ENCODE data around the gene LRRC45. TPM values are rescaled to one million over a fixed set of nuclear protein-coding genes. Genes with fewer than 3 reads are reported as not detected.

LRRC45 gene
- total RNA-seq, 1 experiment from 2014 or later = 38.1 TPM

GRCh38 chr17:82008258-82008940 is 14.7 kb upstream of the LRRC45 start (continued):
- no peak for TF ChIP-seq HMGXB4 (CRISPR knock-in tag; IDR thresholded peaks at IDR 0.05)
- no peak for TF ChIP-seq NR1H2 (CRISPR knock-in tag; IDR thresholded peaks at IDR 0.05)
- TF ChIP-seq PRRX2 (CRISPR knock-in tag; IDR thresholded peaks at IDR 0.05) = no peak
- TF ChIP-seq AFF4 (CRISPR knock-in tag; IDR thresholded peaks at IDR 0.05; ENCODE audit: borderline replicate concordance) = no peak
- TF ChIP-seq ATF3 (CRISPR knock-in tag; conservative IDR thresholded peaks at IDR 0.05) = no peak
- no peak for TF ChIP-seq FOXP1 (CRISPR knock-in tag; IDR thresholded peaks at IDR 0.05; ENCODE audit: borderline replicate concordance)

GRCh38 chr17:82008941-82009405 is 14.1 kb upstream of the LRRC45 start:
- Mint-ChIP-seq H3K27me3 (ENCODE audit: low read depth) (no peaks in the 10 kb centered on the region), H3K27ac (no peak overlapping the region), H3K9me3 (no peaks in the 10 kb centered on the region), H3K4me1 (no peaks in the 10 kb centered on the region), H3K4me3 (no peak overlapping the region), H3K36me3 (no peaks in the 10 kb centered on the region)
- DNase-seq (ENCODE audit: low spot score) (no peak), ATAC-seq (no peak)
- CTCF ChIA-PET = interaction anchor here (3.0 kb wide), 1 partner anchor 11 kb away, joined by 16 read pairs; no protein-coding TSS in a partner anchor
- TF ChIP-seq HMGXB4 (CRISPR knock-in tag; IDR thresholded peaks at IDR 0.05) (no peak), MYBL2 (CRISPR knock-in tag; IDR thresholded peaks at IDR 0.05) (no peak), TP53 (CRISPR knock-in tag; IDR thresholded peaks at IDR 0.05) (no peak), OVOL2 (CRISPR knock-in tag; IDR thresholded peaks at IDR 0.05; ENCODE audit: borderline replicate concordance) (no peak), ELF4 (CRISPR knock-in tag; IDR thresholded peaks at IDR 0.05; ENCODE audit: low read depth) (no peak), E2F5 (CRISPR knock-in tag; IDR thresholded peaks at IDR 0.05) (no peak), ATF3 (CRISPR knock-in tag; conservative IDR thresholded peaks at IDR 0.05) (no peak), CREB1 (CRISPR knock-in tag; IDR thresholded peaks at IDR 0.05) (no peak), ZNF671 (CRISPR knock-in tag; IDR thresholded peaks at IDR 0.05) (no peak), ZNF425 (CRISPR knock-in tag; conservative IDR thresholded peaks at IDR 0.05) (no peak), PREB (CRISPR knock-in tag; IDR thresholded peaks at IDR 0.05; ENCODE audit: borderline replicate concordance) (no peak), ETV6 (CRISPR knock-in tag; IDR thresholded peaks at IDR 0.05) (no peak), ZMAT4 (CRISPR knock-in tag; IDR thresholded peaks at IDR 0.05) (no peak), ATF2 (CRISPR knock-in tag; IDR thresholded peaks at IDR 0.05; ENCODE audit: borderline replicate concordance, low read depth) (no peak), TCF7 (CRISPR knock-in tag; IDR thresholded peaks at IDR 0.05; ENCODE audit: low read depth) (no peak)
- POLR2A ChIA-PET = no interaction called here

Data from WTC11 (cell line).